Glomerular endothelial cell (primary cell): Measurements from ENCODE around the gene OMD. TPM values are rescaled to one million over a fixed set of nuclear protein-coding genes. Genes with fewer than 3 reads are reported as not detected.

Source experiments
- DNase-seq: peaks from one replicate; pipeline ENCODE4 v3.0.0-alpha.2; 2011; ENCODE audit warnings: low read depth, low spot score; ENCODE audit errors: extremely low read depth
- total RNA-seq: library from RNA; depleted of rRNA; stranded (reverse); fragments of >200 nt; gene quantifications from 2 replicates; pipeline ENCODE4 v1.2.3, GENCODE V29; 2015

Gene OMD
- total RNA-seq, result not detected in 2 replicates

GRCh38 chr9:92424340-92424739, at the start of gene OMD:
Gene OMD (minus strand): TSS chr9:92424471. CDS start chr9:92417558, 6,913 bp downstream.
- no peak for DNase-seq

- DNase-seq, result no peak
Observed at GRCh38 chr9:92468206-92468605, 43.9 kb upstream of the OMD start.

- no peak for DNase-seq
Observed at GRCh38 chr9:92467511-92467910, 43.2 kb upstream of the OMD start.

GRCh38 chr9:92467041-92467440, 42.8 kb upstream of the OMD start:
- DNase-seq, result no peak

GRCh38 chr9:92463984-92464383, 39.7 kb upstream of the OMD start:
- no peak for DNase-seq

GRCh38 chr9:92463387-92463786, 39.1 kb upstream of the OMD start:
- no peak for DNase-seq

- DNase-seq, result no peak
Observed at GRCh38 chr9:92457576-92457975, 33.3 kb upstream of the OMD start.

- DNase-seq, result no peak
Observed at GRCh38 chr9:92455217-92455616, 30.9 kb upstream of the OMD start.

GRCh38 chr9:92446536-92446935, 22.3 kb upstream of the OMD start:
- no peak for DNase-seq

- no peak for DNase-seq
Observed at GRCh38 chr9:92444841-92445240, 20.6 kb upstream of the OMD start.

- DNase-seq, result no peak
Observed at GRCh38 chr9:92440751-92441046, 16.4 kb upstream of the OMD start.

- no peak for DNase-seq
Observed at GRCh38 chr9:92439921-92440750, 15.9 kb upstream of the OMD start.

- no peak for DNase-seq
Observed at GRCh38 chr9:92438900-92439526, 14.7 kb upstream of the OMD start.

- no peak for DNase-seq
Observed at GRCh38 chr9:92435263-92435662, 11.0 kb upstream of the OMD start.

GRCh38 chr9:92432972-92433548, 8.8 kb upstream of the OMD start:
- no peak for DNase-seq

GRCh38 chr9:92432350-92432749, 8.1 kb upstream of the OMD start:
- DNase-seq, result no peak

GRCh38 chr9:92429836-92430235, 5.6 kb upstream of the OMD start:
- no peak for DNase-seq

GRCh38 chr9:92426501-92427145, 2.4 kb upstream of the OMD start:
- DNase-seq, result no peak

- DNase-seq, result no peak
Observed at GRCh38 chr9:92425474-92425873, 1.2 kb upstream of the OMD start.

- no peak for DNase-seq
Observed at GRCh38 chr9:92423612-92424011, 659 bp downstream of the OMD start.

- DNase-seq, result no peak
Observed at GRCh38 chr9:92422611-92423338, 1.5 kb downstream of the OMD start.
